IPS-15b (cell line): ENCODE results near the gene TRIM44.

Experiments
- H3K27me3 ChIP-seq: one replicate; pipeline ENCODE4 v1.6.1; 2013; ENCODE audit warnings: low read length; ENCODE audit not compliant: control insufficient read depth, insufficient read depth
- H3K36me3 ChIP-seq: one replicate; pipeline ENCODE4 v1.6.1; 2013; ENCODE audit warnings: low read length; ENCODE audit not compliant: control insufficient read depth, insufficient read depth
- H3K4me1 ChIP-seq: one replicate; pipeline ENCODE4 v1.6.1; 2013; ENCODE audit warnings: mild to moderate bottlenecking, low read length; ENCODE audit not compliant: control insufficient read depth, insufficient read depth
- H3K4me3 ChIP-seq: one replicate; pipeline ENCODE4 v1.5.1; 2013; ENCODE audit warnings: low read depth, low read length
- H3K9ac ChIP-seq: one replicate; pipeline ENCODE4 v1.6.1; 2013; ENCODE audit warnings: low read depth, mild to moderate bottlenecking, low read length
- H3K9me3 ChIP-seq: one replicate; pipeline ENCODE4 v1.6.1; 2013; ENCODE audit warnings: mild to moderate bottlenecking, low read length; ENCODE audit not compliant: control insufficient read depth, insufficient read depth

TRIM44 gene

DNA sequence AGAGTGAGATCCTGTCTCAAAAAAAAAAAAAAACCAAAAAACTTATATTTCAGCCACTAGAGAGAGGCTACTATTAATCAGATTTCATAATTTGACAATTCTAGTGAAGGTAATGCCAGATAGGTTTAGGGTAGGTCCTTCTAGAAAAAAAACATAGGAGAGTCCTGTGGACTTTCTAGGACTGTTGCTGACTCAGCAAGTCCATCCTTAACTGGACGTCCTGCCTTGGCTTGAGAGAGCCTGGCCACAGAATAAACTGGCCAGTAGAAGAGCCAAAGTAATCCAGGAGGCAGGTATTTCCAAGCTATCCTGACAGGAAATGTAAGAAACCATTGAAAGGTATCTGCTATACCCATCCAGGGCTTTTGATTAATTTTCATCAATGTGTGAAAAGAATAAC, 64.6 kb downstream of the TRIM44 start:
- Histone ChIP-seq H3K27me3 (no peaks in the 10 kb centered on the region), H3K9ac (no peak overlapping the region), H3K4me1 (no peaks in the 10 kb centered on the region), H3K36me3 (no peaks in the 10 kb centered on the region), H3K9me3 (no peaks in the 10 kb centered on the region), H3K4me3 (no peak overlapping the region)

DNA sequence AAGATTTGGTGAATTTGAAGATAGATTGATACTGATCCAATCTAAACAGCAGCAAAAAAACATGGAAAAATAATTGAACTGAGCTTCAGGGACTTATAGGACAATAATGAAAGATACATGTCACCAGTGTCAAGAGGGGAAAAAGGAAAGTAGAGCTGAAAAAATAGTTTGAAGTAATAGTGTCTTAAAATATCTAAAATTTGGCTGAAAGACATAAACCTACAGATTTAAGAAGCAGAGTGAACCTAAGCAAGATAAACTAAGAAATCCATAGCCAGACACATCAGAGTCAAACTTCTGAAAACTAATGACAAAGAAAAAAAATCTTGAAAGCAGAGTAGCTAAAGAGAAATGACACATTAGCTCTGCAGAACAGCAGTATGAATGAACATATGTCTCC, 67.7 kb downstream of the TRIM44 start:
- no peak overlapping the region for H3K9ac ChIP-seq
- H3K27me3 ChIP-seq = no peaks in the 10 kb centered on the region
- H3K4me3 ChIP-seq = no peak overlapping the region
- H3K9me3 ChIP-seq = no peaks in the 10 kb centered on the region
- H3K36me3 ChIP-seq = no peaks in the 10 kb centered on the region
- no peaks in the 10 kb centered on the region for H3K4me1 ChIP-seq

DNA sequence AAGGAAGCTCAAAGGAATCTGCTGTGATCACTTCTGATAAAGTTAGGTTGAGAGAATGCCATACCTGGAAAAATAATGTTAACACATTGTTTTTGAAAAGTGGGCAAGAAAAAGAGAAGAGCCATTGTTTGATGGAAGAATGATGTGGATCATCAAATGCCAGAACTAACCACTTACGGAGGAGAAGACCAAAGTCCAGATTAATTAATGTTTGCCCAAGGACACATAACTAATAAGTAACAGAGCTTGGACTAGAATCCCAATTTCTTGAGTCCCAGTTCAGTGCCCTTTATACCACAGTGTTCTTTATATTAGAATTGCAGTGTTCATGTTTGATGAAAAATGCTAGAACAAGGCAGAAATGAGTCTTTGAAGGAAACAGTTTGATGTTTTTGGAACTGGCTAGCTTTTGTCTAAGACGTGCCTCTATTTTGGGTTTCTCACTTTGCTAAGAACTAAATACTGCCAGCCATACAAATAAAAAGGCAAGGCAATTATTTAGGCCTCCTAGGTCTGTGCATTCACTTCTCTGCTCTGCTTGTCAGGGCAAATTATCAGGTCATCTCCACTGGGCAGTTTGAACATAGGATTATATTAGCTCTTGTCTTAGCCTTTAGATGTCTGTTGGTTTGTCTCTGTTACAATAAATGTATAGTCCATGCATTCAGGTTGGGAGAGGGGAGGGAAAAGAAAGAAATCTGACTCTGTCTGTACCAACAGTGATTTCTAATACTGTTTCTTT, 72.3 kb downstream of the TRIM44 start:
- H3K27me3 ChIP-seq = no peaks in the 10 kb centered on the region
- no peak overlapping the region for H3K9ac ChIP-seq
- no peaks in the 10 kb centered on the region for H3K36me3 ChIP-seq
- H3K9me3 ChIP-seq = no peaks in the 10 kb centered on the region
- no peak overlapping the region for H3K4me3 ChIP-seq
- no peaks in the 10 kb centered on the region for H3K4me1 ChIP-seq

DNA sequence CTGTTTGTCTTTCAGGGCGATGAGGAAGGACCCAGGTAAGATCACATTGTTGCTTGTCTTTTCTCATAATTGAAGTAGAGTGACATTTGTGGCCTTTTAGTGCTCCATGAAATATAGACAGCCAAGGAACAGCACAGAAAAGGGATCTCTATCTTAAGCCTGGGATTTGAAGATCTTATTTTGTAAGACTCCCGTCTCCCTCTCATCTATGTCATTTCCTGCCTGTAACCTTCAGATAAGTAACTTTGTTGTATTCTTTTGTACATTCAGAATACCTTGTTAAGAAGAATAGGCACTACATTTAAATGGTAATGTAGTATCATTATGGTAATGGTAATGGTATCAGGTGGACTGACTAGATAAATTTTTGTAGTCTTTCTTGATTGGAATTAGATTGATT, 72.8 kb downstream of the TRIM44 start:
- no peaks in the 10 kb centered on the region for H3K4me1 ChIP-seq
- no peak overlapping the region for H3K9ac ChIP-seq
- no peak overlapping the region for H3K4me3 ChIP-seq
- H3K36me3 ChIP-seq = no peaks in the 10 kb centered on the region
- no peaks in the 10 kb centered on the region for H3K27me3 ChIP-seq
- no peaks in the 10 kb centered on the region for H3K9me3 ChIP-seq

DNA sequence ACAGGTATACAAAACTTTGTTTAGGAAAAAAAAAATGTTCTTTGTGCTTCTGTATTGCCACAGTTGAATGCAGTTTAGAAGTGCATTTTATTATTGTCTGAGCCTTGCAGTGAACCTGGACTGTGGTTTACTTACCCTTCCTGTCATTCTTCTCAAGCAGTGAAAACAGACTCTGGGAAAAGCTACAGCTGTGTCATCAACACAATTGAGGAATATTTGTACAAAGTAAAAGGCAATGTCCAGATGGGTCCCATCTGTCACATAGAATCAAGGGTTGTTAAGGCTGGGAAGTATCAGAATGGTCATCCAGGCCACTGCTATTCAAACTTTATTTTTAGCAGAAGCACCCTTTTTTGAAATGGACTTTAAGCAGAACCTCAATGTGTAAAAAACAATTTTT, 73.3 kb downstream of the TRIM44 start:
- no peaks in the 10 kb centered on the region for H3K4me1 ChIP-seq
- no peaks in the 10 kb centered on the region for H3K27me3 ChIP-seq
- no peaks in the 10 kb centered on the region for H3K36me3 ChIP-seq
- no peak overlapping the region for H3K9ac ChIP-seq
- no peaks in the 10 kb centered on the region for H3K9me3 ChIP-seq
- no peak overlapping the region for H3K4me3 ChIP-seq

DNA sequence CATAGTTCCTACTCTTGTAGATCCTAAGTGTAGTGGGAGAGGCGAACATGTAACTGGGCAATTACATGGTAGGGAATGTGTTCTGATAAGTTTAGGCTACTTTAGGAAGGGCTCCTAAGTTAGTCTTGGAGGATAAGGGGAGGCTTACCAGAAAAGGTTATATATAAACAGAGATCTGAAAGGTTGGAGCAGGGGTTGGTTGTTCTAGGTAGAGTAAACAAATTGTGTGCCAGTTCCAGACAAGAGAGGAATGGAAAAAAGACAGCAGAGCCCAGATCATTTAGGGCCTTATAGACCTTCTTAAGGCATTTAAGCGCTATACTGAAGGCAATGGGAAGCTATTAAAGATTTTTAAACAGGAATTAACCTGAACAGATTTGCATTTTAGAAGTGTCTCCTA, 74.4 kb downstream of the TRIM44 start:
- Histone ChIP-seq H3K4me3 (no peak overlapping the region), H3K27me3 (no peaks in the 10 kb centered on the region), H3K36me3 (no peaks in the 10 kb centered on the region), H3K4me1 (no peaks in the 10 kb centered on the region), H3K9ac (no peak overlapping the region), H3K9me3 (no peaks in the 10 kb centered on the region)

DNA sequence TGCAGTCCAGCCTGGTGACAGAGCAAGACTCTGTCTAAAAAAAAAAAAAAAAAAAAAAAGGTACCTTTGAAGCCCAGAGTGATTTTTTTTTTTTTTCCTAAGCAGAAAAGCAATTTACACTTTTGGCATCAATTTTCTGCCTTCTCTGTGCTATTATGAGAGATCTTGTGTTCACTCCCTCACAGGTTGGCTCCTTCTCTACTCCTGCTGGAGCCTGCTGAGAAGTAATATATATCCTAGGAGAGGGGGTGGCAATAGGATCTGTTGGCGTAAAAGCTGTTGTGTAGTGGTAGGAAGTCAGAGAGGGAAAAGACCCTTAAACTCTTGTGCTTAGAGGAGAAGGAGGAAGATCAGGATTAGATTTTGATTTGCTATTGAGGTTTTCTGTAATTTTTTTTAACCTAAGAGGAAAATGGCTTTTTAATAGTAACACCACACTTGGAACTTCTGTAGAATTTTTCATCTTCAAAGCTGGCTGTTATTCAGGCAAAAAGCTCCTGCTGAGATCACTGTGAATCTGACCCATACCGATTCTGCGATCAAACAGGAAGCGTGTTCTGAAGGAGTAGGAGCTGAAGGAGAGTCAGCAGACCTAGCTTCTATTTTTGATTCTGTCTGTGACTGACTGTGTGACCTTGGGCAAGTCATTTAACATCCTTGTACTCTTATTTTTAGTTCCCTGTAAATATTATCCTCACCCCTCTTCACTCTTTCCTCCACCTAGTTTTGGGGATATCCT, 77.7 kb downstream of the TRIM44 start:
- H3K27me3 ChIP-seq = no peaks in the 10 kb centered on the region
- no peaks in the 10 kb centered on the region for H3K36me3 ChIP-seq
- H3K4me1 ChIP-seq = no peaks in the 10 kb centered on the region
- H3K9ac ChIP-seq = no peak overlapping the region
- H3K4me3 ChIP-seq = no peak overlapping the region
- no peaks in the 10 kb centered on the region for H3K9me3 ChIP-seq

DNA sequence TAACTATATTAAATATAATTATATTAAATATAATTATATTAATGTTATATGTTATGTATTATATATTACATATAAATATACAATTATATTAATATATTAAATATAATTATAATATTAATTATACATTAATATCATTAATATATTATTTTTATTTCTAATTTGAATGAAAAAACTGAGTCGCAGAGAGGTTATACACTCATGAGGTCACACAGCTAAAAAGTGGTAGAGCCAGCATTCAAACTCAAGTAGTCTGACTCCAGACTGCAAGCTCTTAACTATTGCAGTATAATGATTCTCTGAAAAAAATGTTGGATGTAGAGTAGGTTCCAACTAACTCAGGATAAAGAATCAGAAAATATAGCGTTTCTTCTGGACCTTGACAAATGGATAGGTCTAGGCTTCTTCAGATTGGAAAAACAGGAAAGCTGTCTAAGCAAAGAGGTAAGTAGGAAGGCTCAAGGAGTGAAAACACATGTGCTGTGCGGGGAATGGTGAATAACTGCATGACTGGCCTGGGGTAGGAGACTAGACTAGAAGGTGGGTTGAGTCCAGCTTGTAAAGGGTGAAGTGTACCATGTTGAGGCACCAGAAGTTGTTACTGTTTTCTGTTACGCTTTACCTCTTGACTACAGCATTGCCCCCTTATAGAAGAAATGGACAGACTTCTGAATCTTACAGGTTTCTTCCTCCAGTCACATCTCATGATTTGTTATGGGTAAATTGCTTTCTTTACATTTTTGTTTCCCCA, 80.3 kb downstream of the TRIM44 start:
- Histone ChIP-seq H3K4me3 (no peak overlapping the region), H3K27me3 (no peaks in the 10 kb centered on the region), H3K9me3 (no peaks in the 10 kb centered on the region), H3K4me1 (no peaks in the 10 kb centered on the region), H3K36me3 (no peaks in the 10 kb centered on the region), H3K9ac (no peak overlapping the region)

DNA sequence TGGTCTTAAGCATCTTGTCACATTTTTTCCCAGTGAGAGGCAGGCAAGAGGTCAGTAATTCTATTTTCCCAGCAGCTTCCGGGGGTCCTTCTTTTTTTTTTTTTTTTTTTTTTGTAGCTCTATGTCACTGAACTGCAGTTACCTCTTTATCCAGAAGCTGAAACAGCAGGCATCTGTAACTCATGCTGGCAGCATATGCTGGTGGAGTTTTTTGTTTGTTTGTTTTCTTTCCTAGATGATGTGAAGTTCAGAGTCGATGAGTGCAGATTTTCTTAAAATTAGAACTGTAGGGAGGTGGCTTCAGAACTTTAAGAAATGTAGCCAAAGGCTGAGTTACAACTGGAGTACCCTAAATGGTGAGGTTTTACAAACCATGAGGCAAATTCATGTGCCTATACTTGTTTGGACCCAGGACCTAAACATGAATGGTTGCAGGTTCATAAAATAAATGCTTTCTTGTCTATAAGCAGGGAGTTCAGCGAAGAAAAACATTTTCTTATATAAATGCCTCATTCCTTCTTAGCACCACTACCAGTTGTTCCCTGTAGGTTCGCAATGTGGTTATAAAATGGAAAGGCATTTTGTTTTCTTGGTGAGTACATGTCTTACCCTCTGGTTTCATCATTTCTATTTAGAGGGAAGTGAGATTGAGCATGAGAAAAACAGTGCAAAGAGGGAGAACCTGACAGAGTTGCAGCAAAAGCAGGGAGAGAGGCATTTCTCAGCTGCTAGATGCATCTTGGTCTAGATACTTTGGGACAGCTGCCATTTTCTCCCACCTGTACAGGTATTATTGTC, 84.0 kb downstream of the TRIM44 start:
- H3K27me3 ChIP-seq = no peaks in the 10 kb centered on the region

DNA sequence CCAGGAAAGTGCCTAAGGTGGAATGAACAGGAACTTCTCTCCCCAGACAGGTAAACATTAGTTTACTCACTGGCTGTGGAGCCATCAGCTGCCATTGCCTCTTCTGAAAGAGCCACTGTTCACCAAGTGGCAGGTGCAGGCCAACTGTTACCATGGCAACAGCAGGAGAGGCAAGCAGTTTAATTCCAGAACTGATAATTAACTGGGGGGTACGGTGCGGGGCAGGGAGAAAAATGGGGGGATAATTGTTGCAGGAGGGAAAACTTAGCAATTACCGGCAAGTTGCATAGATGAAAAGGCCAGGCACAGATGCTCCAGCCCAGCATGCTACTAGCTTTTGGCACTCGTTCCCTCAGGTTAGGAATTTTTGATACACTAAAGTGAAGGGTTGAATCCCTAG, 85.1 kb downstream of the TRIM44 start:
- no peak overlapping the region for H3K9ac ChIP-seq
- H3K4me3 ChIP-seq = no peak overlapping the region
- peaks cover 7% of the 10 kb centered on the region for H3K4me1 ChIP-seq
- H3K9me3 ChIP-seq = no peaks in the 10 kb centered on the region
- no peaks in the 10 kb centered on the region for H3K36me3 ChIP-seq
- H3K27me3 ChIP-seq = no peaks in the 10 kb centered on the region

More for the DNA sequence above, 84.0 kb downstream of the TRIM44 start:
- Histone ChIP-seq H3K9ac (no peak overlapping the region), H3K4me3 (no peak overlapping the region), H3K4me1 (no peaks in the 10 kb centered on the region), H3K9me3 (no peaks in the 10 kb centered on the region), H3K36me3 (no peaks in the 10 kb centered on the region)

DNA sequence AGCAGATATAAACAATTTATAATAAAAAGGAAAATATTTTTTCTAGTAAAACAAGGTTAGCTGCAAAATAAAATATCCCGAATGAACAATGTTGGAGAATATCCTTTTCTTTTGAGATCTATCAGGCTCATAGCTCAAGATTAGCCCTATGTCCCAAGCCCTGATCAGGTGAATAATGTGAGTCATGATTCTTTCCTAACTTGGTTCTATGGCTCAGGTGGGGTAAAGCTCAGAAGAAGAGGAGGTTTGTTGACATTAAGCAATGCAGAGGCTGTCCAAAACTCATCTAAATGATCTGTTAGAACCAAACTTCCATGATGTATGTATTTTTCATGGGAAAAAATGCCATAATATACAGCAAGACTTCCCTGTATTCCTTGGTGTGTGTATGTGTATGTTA, 86.1 kb downstream of the TRIM44 start:
- Histone ChIP-seq H3K4me3 (no peak overlapping the region), H3K27me3 (no peaks in the 10 kb centered on the region), H3K9me3 (no peaks in the 10 kb centered on the region), H3K9ac (no peak overlapping the region), H3K36me3 (no peaks in the 10 kb centered on the region), H3K4me1 (peaks cover 7% of the 10 kb centered on the region)
